AML-193 (cell line): Measurements from ENCODE around the gene ZNF688.

ENCODE experiments used
- DNase-seq, 2 experiments: peaks; one replicate each; lab custom pipeline; 2025; lab: John Stamatoyannopoulos, UW

The ZNF688 gene

DNA sequence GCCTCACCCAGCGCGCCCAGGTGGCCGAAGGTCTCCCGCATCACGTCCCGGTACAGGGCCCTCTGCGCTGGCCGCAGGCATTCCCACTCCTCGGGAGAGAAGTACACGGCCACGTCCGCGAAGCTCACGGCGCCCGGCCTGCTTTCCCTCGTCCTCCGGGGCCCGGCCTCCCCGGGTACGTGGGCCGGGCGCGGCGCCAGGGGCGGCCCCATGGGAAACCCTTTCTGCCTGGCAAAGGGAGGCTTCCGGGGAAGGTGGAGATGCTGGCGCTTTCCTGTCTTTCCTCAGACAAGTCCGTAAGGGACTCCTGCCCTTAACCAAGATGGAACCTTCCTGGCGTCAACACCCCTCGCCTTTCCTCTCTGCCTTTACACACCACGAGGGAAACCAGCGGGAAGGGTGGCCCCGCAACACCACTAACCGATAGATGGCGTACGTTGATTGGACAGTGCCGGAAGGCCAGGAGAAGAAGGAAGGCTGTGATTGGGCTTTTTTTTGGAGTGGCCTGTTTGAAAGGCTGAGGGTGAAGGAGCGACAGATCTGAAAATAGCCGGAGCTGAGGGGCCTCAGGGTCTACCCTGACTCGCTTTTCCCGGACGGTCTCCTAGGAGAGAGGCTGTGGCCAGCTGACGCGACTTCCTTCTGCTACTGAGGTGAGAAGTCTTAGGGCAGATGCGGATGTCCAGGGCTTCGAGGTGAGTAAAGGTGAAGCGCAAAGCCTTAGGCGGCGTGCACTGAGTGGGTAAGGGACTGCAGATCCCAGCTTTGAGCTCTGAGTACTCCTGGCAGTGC is 14.1 kb upstream of the ZNF688 start, which contains the start of gene ZNF785:
ZNF785 (minus strand) TSS at position 298 of the 792 bp plus-strand sequence; CDS start at position 212, 86 bp downstream.
- DNase-seq: peak; percentile 95 to 97

DNA sequence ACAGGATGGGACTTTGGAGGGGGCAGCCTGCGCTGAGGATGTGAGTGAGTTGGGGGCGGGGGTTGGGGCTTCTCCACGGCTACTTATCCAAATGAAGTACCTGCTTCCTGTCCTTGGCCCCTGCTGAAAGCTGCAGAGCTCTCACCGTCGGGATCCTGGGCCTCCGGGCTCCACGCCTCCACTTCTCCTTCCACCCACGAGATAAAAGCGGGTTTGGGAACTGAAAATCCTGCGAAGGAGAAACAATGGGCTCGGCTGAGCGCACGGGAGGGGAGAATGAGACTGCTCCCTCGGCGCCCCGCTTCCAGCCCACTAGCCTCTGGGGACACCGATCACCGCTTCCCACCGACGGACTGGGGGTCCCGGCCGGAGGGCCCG is 13.5 kb upstream of the ZNF688 start:
- no peak for DNase-seq

DNA sequence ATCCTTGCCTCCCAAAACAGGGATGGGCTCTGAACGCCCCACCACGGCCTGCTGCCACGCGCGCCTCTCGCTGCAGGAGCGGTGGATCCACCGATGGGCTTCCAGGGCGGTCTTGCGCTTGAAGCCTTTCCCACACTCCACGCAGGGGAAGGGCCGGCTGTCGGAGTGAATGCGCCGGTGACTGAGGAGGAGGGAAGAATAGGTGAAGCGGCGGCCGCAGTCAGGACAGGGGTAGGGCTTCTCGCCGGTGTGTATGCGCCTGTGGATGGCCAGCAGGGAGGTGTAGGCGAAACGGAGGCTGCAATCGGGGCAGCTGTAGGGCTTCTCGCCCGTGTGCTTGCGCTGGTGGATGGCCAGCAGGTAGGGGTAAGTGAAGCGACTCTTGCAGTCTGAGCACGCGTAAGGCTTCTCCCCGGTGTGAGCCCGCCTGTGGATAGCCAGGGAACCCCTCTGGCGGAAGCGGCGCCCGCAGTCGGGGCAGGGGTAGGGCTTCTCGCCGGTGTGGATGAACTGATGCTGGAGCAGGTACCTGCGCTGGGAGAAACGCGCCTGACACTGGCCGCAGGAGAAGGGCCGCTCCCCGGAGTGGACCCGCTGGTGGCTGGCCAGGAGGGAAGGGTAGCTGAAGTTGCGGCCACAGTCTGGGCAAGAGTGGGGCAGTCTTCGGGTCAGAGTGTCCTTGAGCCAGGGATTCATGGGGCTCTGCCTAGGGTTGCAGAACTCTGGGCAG is 11.3 kb upstream of the ZNF688 start:
- DNase-seq: no peak

DNA sequence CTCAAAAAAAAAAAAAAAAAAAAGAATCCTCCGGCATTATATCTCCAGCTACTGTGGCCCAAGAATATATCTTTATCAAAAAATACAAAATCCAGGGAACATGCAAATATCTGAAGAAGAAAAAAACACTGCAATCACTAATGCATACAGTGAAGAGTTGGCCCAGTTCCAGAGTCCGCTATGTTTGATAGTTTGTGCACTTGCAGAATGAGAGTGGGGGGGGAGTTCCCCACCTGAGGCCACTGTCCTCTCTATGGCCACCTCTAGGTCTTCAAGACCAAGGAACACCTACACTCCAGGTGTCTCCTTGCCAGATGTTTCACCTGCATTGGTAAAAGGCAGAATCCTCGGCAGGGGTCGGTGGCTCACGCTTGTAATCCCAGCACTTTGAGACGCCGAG is 9.9 kb upstream of the ZNF688 start:
- no peak for DNase-seq

DNA sequence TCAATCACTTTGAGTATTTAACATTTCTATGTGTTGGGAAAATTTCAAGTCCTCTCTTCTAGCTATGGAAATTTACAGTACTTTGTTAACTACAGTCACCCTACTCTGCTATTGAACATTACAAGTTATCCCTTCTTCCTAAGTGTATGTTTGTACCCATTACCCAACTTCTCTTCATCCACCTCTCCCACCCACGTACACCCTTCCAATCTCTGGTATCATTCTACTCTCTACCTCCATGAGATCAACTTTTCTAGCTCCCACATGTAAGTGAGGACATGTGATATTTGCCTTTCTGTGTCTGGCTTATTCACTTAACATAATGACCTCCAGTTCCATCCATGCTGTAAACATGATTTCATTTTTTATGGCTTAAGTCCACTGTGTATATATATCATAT is 3.2 kb upstream of the ZNF688 start:
- DNase-seq: no peak

DNA sequence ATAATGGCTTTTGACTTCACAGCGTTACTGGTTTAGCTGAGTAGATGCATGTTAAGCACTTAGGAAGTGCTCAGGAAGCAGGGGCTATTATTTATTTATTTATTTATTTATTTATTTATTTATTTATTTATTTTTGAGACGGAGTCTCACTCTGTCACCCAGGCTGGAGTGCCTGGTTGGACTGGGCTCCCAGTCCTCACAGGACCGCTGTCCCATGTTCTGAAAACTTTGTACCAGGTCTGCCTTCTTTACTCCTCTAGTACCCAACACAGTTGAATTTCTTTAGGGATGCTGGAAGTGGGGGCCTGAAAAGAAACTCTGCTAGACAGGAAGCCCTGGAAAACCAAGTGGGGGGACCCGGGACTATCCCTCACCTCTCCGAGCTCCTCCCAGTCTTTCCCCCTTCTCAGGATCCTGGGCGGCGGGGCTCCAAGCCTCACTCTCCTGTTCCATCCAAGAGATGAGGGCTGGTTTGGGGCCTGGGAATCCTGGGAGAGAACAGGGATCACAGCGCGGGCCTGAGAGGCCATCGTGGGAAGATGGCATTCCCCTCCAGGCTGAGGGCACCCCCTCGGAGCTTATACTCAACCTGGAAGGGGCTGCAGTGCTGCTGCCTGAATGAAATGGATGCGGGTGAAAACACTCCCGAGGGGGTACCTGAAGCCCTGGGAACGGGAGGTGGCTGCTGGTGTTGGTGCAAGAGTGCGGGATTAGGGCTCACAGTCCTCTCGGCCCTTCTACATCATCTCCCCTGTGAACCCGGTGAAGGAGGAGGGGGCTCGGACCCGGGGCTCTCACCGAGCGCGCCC is 674 bp downstream of the ZNF688 start:
- DNase-seq: no peak

DNA sequence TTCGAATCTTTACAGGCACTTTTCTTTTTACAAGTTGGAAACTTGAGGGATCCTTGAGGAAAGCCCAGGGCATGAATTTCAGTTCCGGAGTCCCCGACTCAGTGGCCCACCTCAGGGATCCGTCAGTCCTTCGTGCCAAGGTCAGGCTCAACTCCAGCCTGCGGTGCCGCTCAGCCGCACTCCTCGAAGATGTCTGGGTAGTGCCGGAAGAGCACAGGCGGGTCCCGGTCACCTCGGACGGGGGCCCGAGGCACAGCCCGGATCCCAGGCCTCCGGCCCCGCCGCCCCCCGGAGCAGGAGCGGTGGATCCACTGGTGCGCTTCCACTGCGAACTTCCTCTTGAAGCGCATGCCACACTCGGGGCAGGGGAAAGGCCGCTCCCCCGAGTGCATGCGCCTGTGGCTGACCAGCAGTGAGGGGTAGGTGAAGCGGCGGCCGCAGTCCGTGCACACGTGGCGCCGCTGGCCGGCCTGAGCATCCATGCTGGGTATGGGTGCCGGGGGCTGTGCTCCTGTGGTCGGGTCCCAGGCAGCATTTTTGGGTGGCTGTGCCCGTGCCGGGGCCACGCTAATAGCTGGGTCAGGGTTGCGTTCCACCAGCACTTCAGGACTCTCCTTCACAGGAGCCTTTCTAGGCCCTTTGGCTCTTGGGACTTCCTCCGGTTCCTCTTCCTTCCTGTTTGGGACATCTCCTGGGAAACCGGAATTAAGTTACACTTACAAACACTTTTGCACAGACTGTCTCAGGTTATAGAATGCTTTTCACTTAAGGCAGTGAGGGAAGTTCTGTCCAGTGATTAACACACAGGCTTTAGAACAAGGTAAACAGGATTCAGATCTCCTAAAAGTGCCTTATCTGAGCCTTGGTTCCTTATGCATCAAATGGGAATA is 1.5 kb downstream of the ZNF688 start:
- DNase-seq: no peak

DNA sequence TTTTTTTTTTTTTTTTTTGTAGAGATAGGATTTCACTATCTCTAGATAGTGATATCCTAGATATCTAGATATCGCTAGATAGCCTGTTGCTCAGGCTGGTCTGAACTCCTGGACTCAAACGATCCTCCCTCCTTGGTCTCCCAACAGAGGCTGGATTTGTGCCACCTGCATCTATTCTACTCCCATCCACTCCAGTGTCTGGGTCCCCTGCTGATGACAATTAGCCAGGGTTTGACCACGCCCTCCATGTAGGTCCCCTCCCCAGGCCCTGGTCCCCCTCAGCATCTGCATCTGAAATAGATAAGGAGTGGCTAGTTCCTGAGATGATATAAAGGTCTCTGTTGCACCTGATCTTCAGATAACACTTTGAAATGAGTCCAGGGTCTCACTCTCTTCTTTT is 2.2 kb downstream of the ZNF688 start:
- no peak for DNase-seq

DNA sequence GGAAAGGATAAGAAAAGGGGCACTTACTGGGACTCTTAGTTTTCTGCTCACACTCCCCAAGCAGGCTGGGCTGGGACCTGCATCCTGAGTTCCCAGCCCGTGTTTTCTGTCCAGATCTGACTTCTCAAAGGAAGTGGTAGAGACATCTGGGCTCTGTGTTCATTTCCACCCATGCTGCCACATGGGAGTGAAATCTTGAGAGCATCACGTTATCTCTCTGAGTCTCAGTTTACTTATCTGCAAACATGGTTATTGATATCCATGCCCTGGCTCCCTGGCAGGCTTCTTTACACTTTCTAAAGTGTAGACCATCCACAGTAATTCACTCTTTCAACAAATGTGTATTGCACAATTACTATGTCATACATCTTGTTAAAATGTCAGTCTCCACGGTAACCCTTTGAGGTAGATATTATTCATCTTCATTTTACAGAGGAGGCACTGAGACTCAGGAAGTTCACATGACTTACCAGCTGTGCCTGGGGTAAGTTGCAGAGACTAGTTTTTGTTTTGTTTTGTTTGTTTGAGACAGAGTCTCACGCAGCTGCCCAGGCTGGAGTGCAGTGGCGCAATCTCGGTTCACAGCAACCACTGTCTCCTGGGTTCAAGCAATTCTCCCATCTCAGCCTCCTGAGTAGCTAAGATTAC is 3.4 kb downstream of the ZNF688 start:
- peak; percentile 47 to 76 for DNase-seq

DNA sequence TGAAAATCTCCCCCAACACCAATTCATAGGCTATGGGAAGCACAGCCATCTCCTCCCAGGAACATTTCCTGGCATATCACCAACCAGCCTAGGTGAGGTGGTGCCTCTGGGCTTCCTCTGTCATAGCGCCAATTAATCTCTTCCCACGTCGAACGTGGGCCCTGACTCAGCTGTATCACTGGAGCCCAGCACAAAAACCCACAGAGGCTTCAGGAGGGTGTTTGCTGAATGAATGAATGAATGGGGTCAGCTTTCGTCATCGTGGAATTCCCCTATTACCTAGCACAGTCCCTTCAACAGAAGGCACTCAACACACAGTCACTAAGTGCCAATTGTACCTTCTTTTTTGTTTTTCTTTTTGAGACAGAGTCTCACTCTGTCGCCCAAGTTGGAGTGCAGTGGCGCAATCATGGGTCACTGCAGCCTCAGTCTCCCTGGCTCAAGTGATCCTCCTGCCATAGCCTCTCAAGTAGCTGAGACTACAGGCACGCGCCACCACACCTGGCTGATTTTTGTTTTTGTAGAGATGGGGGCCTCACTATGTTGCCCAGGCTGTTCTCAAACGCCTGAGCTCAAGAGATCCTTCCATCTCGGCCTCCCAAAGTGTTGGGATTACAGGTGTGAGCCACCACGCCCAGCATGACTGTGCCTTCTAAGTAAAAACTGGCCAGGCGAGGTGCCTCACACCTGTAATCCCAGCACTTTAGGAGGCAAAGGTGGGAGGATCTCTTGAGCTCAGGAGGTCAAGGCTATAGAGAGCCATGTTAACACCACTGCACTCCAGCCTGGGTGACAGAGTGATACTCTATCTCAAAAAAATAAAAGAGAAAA is 4.1 kb downstream of the ZNF688 start:
- no peak for DNase-seq

DNA sequence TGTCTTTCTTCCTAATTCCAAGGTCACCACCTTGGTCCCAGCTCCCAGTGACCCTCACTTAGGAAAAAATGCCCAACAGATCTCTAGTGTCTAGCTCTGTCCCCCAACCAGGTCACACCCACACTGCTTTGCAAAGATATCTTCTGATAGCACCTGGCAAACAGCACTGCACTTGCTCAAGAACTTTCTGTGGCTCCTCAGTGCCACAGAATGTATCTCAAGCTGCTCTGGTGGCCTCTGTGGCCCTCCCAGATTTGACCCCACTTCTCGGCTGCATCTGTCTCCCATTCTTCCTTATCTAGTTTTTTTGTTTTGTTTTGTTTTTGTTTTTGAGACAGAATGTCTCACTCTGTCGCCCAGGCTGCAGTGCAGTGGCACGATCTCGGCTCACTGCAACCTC is 5.0 kb downstream of the ZNF688 start:
- DNase-seq: no peak

DNA sequence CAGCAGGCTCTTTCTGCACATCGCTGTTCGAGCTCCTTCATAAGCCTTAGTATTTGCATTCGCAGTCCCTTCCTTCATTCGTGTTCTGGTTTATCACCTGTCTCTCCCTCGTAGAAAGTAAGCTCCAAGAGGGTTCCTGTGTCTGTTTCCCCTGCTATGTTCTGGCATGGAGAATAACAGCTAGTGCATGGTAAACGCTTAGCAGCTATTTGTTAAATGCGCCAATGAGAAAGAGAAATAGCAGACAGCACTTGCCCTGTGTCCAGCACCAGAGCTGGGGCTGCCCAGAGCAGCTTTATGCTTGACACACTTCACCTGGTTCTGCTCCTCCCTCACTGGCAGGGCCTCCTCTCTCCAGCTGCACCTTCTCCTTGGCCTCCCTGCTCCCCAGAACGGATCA is 5.5 kb downstream of the ZNF688 start:
- DNase-seq: no peak

DNA sequence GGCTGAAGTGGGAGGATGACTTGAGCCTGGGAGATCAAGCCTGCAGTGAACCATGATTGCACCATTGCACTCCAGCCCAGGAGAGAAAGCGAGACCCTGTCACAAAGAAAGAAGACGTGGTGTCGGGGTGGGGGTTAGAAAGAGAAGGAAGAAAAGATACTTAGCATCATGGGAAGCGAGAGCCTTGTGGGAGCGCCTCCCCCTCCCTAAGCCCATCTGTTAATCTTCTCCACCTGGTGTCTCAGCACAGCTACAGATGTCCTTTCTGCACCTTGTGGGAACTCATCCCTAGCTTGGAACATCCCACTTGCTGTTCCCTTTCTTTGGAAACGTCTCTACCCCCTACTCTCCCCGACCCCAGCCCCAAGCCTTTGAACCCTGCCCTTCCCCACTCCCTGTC is 6.0 kb downstream of the ZNF688 start:
- no peak for DNase-seq

DNA sequence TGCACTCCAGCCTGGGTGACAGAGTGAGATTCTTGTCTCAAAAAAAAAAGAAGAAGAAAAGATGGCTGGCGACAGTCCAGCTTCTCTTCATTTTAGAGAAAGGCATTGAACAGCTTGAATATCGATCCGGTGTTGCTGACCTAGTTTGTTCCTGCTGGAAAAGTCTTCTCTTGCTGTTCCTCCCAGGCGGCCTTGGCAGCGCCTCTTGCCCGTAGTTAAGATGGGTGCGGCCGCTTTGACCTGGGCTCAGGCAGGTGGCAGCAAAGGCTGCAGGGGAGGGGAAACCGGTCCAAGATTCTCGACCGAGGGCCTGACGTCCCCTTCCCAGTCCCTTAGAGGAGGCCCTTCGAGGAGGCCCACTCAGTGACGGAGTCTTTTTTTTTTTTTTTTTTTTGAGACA is 9.5 kb downstream of the ZNF688 start:
- no peak for DNase-seq

DNA sequence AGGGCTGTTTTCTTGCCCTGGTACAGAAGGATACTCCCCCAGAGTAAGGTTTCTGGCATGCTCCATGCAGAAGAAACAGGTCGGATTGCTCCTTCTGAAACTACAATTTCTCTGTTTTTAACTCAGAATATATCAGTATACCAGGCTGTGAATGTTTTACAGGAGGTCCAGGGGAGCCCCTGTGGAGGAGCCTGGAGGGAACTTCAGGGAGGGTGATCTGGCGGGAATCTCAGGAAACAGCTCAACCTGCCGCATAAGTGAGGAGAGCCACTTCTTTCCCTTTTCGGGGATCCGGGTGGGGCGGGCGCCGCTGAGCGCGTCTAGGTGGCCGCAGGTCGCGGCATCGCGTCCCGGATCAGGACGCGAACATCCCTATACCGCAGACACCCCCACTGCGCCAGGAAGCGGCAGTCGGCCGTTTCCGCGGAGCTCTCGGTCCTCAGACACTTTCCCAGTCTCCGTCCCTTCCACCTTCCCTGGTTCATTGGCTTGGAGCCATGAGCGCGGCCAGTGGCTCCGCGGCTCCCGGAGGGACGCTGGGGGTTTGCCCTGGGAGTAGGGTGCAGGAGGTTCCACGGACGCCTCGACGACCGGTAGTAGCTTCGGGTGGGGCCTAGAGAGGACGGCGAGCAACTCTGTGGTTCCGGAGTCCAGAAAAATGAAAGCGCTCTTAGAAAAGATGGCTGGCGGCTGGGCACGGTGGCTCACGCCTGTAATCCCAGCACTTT is 10.3 kb downstream of the ZNF688 start:
- DNase-seq: peak in 1 of 2 experiments; percentile 8

DNA sequence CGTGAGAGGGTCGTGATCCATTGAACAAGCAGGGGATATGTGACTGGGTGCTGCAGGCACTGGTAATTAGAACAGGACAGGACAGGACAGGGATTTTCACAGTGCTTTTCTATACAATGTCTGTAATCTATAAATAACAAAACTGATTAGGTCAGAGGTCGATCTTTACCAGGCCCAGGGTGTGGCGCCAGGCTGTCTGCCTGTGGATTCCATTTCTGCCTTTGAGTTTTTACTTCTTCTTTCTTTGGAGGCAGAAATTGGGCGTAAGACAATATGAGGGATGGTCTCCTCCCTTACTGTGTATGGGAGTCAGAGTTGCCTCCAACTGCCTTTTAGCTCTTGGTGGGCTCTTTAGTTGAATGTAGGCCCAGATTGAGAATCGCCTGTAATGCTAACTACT is 11.8 kb downstream of the ZNF688 start:
- DNase-seq: no peak

DNA sequence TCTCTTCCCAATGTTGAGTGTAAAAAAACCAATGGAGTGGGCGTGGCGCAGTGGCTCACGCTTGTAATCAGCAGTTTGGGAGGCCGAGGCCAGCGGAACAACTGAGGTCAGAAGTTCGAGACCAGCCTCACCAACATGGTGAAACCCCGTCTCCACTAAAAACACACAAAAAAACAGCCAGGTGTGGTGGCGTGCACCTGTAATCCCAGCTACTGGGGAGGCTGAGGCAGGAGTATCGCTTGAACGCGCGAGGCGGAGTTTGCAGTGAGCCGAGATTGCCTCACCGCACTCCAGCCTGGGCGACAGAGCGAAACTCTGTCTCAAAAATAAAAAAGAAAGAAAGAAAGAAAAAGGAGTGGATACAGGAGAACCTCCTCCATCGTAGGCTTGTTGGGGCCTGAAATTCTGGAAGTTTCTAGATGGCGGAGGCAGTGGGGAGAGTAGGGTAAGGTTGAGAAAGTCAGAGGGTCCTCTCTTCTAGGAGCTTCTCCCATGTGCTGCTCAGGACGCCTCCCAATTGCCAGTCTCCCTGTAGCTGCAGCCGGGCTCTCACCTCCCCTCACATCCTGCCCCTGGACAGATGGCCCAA is 12.6 kb downstream of the ZNF688 start:
- no peak for DNase-seq

DNA sequence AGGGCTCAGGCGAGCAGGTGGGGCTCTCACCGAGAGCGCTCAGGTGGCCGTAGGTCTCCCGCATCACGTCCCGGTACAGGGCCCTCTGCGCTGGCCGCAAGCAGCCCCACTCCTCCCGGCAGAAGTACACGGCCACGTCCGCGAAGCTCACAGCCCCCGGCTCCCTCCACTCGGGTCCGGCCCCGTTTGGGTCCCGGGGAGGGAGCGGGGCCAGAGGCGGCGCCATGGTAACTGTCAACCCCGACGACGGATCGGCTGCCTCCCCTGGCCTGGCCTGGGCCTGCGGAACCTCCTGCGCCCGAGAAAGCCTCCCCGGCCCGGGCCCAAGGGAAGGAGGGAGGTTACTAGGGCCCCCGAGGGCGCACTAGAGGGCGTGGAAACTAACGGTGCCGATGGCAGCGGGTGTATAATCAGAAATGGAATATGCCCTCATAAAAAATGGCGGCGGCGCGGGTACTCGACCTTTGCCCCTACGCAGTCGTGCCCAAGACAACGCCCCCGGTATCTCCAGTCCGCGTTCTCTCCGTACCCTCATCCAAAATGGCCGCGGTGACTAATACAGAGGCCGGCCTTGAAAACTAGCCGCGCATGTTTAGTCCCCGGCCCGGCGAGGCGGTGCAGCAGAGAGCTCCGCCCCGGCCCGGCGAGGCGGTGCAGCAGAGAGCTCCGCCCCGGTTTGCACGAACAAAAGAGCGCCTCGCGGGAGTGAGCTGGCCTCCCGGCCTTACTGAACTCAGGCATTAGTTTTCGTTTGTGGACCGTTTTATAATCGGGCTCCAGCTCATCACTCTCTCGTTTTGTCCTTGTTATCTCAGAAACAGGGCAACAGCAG is 13.3 kb downstream of the ZNF688 start, which contains the start of gene ZNF764:
ZNF764 (minus strand) TSS at position 418 of the 832 bp plus-strand sequence; CDS start at position 226, 192 bp downstream.
- peak; percentile 94 to 96 for DNase-seq
